NCI-H345 treated with DMSO at 0.1 percent for 48 hours (cell line): Measurements from ENCODE around the gene PHACTR2.
"Not testable (repeated sequence)": the region's sequence is repeated elsewhere in the genome, so short reads cannot be mapped to it uniquely, and the experiment has no call there.

Experiments
- DNase-seq: peaks from one replicate; lab custom pipeline; 2025; ENCODE audit not compliant: unreplicated experiment; lab: John Stamatoyannopoulos, UW

Gene PHACTR2

GRCh38 chr6:143738072-143738690 lies 60.4 kb downstream of the PHACTR2 start:
- not testable (repeated sequence) for DNase-seq

- no peak for DNase-seq
Measured at GRCh38 chr6:143739341-143739851, 61.6 kb downstream of the PHACTR2 start.

GRCh38 chr6:143740213-143740612 lies 62.4 kb downstream of the PHACTR2 start:
- DNase-seq = no peak

- DNase-seq = no peak
Measured at GRCh38 chr6:143741480-143741879, 63.7 kb downstream of the PHACTR2 start.

DNA sequence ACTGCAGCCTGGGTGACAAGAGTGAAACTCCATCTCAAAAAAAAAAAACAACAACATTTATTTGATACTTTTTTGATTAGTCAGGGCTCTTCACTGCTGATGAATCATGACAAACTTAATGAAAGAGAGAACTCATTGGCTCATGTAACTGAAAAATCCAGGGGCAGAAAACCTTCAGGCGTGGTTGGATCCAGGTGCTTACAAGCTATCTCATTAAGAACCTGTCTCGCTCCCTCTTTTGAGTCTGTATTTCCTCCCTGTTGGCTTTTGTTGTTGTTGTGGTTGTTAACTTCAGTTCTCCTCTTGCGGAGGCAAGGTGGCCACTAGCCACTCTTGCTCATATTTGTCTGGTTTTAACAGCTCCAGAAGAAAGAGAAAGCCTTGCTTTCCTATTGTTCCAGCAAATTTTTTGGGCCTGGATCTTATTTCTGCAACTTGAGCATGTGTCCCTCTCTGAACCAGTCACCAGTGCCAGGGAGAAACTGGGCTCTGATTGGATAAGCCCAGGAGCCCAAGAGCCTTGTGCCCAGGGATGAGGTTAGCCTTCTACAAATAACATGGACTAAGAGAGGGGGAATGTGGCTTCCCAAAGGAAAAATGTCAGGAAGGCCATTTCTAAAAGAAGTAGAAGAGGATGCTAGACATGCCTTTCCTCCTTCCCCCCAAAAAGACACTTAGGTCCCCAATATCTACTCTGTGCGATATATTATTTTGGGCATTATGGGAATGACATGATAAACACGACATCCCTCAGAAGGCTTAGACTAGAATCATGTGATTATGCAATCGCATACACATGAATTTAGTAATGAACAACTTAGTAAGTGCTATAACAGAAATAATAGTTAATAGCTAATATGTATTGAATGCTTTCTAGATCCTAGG lies 64.5 kb downstream of the PHACTR2 start:
- DNase-seq = no peak

DNA sequence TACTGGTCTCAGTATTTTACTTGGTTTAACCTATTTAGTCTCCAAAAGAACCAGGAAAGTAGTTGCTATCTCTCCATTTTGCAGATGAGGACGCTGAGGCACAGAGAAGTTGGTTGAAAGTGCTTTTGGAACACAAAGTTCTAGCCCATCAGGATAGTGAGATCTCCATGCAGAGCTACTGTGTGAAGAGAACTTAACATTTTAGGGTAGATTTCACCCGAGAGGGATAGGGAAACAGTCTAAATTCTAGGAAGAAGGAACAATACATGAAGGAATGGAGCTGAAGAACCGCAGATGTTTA lies 65.1 kb downstream of the PHACTR2 start:
- DNase-seq = no peak

DNA sequence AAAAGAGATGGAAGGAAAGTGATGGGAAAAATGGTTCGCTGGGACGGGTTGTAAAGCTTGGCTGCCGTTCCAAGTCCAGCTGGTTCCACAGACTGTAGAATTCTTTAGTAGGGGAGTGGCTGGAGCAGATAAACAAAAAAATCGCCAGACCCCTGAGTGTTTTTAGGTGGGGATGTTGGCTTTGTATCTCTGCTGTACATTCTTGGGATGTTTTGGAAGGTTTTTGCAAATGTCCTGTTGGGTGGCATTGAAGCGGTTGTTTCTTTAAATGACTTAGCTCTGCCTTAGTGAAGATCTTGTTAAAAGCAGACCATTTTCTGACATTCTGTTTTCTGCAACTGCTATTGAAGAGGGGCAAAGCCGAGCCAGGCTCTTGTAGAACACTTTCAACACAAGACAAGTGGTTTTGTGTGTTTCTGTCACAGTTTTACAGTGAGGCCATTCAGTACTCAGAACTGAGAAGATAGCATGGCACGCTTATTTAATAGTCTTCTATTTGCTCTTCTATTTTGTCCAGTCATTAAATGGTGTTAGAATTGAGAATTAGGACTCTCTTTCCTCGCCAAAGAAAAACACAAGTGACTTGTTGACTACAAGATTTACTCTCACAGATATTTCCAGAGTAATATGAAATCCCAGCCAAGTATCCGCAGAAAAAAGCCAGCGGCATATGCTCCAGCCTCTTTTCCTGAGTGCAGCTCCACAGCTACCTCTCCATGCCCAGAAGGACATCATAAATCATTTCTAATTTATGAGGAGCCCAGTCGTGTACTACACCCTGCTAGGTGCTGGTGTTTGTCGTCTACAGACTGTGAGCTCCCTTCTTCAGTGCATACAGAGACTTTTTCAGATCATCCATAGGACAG lies 65.8 kb downstream of the PHACTR2 start:
- no peak for DNase-seq

- DNase-seq = peak; percentile 49
Measured at GRCh38 chr6:143744551-143745165, 66.9 kb downstream of the PHACTR2 start.

- DNase-seq = peak; percentile 79
Measured at GRCh38 chr6:143745166-143746133, 67.7 kb downstream of the PHACTR2 start.

GRCh38 chr6:143746202-143747119 lies 68.7 kb downstream of the PHACTR2 start:
- peak; percentile 29 for DNase-seq

DNA sequence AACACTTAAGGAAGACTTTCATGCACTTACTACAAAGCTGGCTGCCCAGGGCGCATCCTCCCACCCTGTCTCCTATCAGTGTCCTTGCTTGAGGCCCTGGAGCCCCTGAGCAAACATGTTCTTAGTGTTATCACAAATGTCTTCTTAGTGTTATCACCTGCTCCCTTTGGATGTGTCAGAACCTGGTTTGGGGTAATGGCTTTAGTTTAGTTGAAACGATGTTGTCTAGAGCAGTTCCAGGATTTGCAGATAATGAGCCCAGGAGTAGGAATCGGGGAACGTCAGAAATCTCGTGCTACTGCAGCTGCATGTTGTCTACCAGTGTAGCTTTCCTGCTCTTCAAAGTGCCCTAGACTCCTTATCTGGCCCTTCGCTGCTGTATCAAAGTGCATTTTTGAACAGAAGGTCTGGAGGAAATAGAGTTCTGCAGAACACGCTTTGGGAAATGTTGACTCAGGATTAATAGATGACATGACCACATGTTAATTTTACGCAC lies 69.6 kb downstream of the PHACTR2 start:
- no peak for DNase-seq

- DNase-seq = no peak
Measured at GRCh38 chr6:143749891-143750290, 72.1 kb downstream of the PHACTR2 start.

- no peak for DNase-seq
Measured at GRCh38 chr6:143750877-143751276, 73.1 kb downstream of the PHACTR2 start.

GRCh38 chr6:143752459-143752858 lies 74.7 kb downstream of the PHACTR2 start:
- DNase-seq = no peak

DNA sequence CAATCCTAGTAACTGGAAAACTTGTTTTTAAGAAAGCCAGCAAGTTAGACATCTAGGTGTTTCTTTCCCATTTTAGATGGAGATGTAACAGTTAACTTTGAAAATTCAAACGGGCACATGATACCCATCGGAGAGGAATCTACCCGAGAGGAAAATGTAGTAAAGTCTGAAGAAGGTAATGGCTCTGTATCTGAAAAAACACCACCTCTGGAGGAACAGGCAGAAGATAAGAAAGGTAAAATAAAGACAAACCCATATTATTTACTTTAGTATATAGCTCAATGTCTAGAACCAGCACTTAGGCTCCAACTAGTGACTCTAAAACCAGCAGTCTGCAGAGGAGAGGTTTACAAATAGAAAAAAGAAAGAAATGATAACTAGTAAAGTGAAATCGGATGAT lies 75.9 kb downstream of the PHACTR2 start:
- no peak for DNase-seq

DNA sequence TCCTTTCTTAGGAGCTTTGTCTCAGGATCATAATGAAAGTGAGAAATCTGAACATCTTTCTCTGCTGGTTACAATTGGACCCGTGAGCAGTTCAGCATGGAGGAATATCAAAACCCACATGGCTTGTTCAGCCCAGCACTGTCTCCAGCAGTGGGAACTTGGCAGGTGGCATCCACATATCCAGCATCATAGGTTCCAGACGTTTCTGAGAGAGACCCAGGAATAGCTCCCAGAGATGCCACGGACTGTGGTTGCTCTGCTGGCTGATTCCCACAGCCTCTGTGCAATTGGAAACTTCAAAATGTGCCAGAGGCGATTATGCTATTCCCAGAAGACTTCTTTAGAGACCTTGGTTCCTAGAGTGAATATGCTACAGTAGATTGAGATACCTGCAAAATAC lies 76.4 kb downstream of the PHACTR2 start:
- no peak for DNase-seq

DNA sequence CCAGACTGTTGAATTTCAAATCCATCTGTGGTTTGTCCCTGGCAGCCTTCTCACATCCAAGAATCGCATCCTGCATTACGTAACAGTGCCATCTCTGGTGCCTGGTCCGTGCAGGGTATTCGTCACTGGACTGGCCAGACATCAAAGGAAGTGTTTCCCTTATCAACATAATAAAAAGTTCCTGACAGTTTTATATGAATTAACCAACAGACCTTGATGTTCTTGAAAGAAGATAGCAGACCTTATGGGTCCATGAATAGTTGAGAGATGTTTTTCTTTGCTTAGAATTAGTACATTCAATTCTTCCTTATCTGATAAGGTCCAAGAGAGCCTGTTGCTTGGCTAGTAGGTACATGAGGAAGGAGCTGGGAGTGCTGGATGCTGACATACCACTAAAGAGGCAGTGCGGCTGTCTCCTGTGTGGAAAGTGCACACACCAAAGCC lies 77.6 kb downstream of the PHACTR2 start:
- no peak for DNase-seq

DNA sequence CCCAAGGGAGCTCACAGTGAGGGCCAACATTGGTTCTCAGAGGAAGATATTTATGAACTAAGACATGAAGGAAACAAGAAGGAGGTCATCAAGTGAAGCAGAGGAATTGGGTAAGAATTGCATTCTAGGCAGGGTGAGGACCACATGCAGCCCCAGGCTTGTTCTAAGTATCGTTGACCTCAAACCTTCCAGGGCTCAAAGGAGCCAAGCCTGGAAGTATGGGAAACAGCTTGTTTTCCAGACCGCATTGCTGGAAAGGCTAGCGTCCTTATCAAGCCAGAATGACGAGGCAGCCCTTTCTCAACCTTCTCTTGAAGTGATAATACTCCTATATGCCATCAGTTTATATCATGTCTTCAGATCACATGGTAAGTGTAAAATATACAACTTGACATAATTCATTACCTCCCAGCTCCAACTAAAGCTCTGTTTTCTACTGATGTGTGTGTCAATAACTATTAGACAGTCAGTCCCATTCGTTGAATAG lies 79.6 kb downstream of the PHACTR2 start:
- DNase-seq = no peak
